ENCODE results near the gene CACNA1C.

The CACNA1C gene

DNA sequence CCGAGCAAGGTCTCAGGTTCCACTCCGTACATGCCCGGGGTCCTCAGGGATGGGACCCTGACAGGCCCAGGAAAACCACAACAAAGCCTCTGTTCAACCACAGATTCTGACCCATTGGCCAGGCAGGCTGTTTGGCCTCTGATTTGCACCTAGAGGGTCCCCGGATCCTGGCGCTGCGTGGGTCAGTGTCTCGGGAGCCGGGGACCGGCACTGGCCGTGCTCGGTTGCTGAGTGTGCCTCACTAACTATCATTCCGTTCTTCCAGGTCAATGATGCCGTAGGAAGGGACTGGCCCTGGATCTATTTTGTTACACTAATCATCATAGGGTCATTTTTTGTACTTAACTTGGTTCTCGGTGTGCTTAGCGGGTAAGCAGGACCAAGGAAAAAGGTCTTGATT is 451.8 kb downstream of the CACNA1C start:
- Histone ChIP-seq H3K36me3 (ENCODE audit: insufficient read depth, low read length) (no peaks in the 10 kb centered on the region), H3K9me3 (replicated peaks; ENCODE audit: low read length) (no peaks in the 10 kb centered on the region), H3K9ac (ENCODE audit: low read depth, low read length) (no peak overlapping the region), H3K4me2 (ENCODE audit: low read length) (no peak overlapping the region), H3K4me1 (ENCODE audit: control insufficient read depth, insufficient read depth, low read length) (no peaks in the 10 kb centered on the region), H3K27me3 (ENCODE audit: control insufficient read depth, insufficient read depth, low read length) (peaks cover 25% of the 10 kb centered on the region), H3K4me3 (ENCODE audit: low read length) (no peak overlapping the region)

DNA sequence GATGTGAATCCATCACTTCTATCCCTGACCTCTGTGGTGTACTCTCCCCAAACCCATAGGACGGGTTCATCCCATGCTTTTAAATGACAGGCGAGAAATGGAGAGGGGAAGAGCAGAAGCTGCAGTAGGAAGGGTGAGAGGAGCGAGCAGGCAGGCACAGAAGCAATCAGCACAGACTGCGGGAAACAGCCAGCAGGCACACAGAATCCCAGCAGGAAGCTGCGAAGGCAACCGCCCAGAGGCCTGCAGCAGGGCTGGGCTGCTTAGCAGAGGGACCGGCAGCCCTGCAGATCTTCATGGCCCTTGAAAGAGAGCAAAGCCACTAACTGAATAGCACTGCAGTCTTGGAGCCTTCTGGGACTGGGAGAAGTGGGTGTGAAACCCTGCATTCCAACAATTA is 455.0 kb downstream of the CACNA1C start:
- no peak overlapping the region for H3K4me2 ChIP-seq (ENCODE audit: low read length)
- peaks cover 34% of the 10 kb centered on the region for H3K27me3 ChIP-seq (ENCODE audit: control insufficient read depth, insufficient read depth, low read length)
- H3K4me3 ChIP-seq (ENCODE audit: low read length) = no peak overlapping the region
- H3K9me3 ChIP-seq (replicated peaks; ENCODE audit: low read length) = no peaks in the 10 kb centered on the region
- no peak overlapping the region for H3K9ac ChIP-seq (ENCODE audit: low read depth, low read length)
- no peaks in the 10 kb centered on the region for H3K4me1 ChIP-seq (ENCODE audit: control insufficient read depth, insufficient read depth, low read length)
- H3K36me3 ChIP-seq (ENCODE audit: insufficient read depth, low read length) = no peaks in the 10 kb centered on the region

DNA sequence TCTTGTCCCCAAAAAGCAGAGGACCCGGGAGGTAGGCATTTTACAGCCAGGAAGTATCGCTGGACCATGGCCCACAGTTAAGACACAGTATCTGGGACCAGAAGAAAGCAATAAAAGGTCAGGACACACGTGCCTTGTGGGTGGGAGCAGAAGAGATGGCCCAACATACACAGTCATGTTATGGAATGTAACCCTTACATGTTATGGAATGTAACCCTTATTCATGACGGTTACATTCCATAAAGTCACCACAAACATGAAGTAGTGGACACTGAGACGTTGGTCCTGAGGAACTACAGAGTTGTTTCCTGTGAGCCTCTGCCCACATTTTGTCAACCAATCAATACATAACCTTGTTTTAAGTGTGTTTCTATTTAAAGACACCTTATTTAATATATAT is 456.4 kb downstream of the CACNA1C start:
- Histone ChIP-seq H3K4me3 (ENCODE audit: low read length) (no peak overlapping the region), H3K9ac (ENCODE audit: low read depth, low read length) (no peak overlapping the region)

DNA sequence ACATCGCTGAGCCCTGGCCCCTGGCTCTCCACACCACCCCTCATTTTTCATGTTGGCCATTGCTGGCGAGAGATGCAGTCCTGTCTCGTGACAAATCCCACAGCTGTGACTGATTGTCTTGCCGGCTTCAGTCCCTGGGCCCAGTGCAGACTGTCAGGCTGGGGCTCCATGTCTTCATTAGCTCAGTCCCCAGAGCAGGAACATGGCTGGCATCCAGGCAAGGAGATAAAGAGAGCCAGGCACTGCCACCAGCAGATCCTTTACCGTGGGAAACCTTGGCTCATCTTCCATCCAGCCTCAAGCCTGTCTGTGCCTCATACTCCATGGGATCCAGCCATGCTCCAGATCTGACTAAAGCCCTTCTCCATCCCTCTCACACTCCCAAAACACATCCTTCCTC is 457.3 kb downstream of the CACNA1C start:
- no peak overlapping the region for H3K4me3 ChIP-seq (ENCODE audit: low read length)
- H3K9me3 ChIP-seq (replicated peaks; ENCODE audit: low read length) = no peaks in the 10 kb centered on the region
- peaks cover 44% of the 10 kb centered on the region for H3K27me3 ChIP-seq (ENCODE audit: control insufficient read depth, insufficient read depth, low read length)
- H3K4me2 ChIP-seq (ENCODE audit: low read length) = no peak overlapping the region
- no peaks in the 10 kb centered on the region for H3K36me3 ChIP-seq (ENCODE audit: insufficient read depth, low read length)
- no peaks in the 10 kb centered on the region for H3K4me1 ChIP-seq (ENCODE audit: control insufficient read depth, insufficient read depth, low read length)
- H3K9ac ChIP-seq (ENCODE audit: low read depth, low read length) = no peak overlapping the region

More for the DNA sequence above, 456.4 kb downstream of the CACNA1C start:
- H3K36me3 ChIP-seq (ENCODE audit: insufficient read depth, low read length) = no peaks in the 10 kb centered on the region
- no peaks in the 10 kb centered on the region for H3K9me3 ChIP-seq (replicated peaks; ENCODE audit: low read length)
- H3K4me2 ChIP-seq (ENCODE audit: low read length) = no peak overlapping the region
- peaks cover 41% of the 10 kb centered on the region for H3K27me3 ChIP-seq (ENCODE audit: control insufficient read depth, insufficient read depth, low read length)
- H3K4me1 ChIP-seq (ENCODE audit: control insufficient read depth, insufficient read depth, low read length) = no peaks in the 10 kb centered on the region

DNA sequence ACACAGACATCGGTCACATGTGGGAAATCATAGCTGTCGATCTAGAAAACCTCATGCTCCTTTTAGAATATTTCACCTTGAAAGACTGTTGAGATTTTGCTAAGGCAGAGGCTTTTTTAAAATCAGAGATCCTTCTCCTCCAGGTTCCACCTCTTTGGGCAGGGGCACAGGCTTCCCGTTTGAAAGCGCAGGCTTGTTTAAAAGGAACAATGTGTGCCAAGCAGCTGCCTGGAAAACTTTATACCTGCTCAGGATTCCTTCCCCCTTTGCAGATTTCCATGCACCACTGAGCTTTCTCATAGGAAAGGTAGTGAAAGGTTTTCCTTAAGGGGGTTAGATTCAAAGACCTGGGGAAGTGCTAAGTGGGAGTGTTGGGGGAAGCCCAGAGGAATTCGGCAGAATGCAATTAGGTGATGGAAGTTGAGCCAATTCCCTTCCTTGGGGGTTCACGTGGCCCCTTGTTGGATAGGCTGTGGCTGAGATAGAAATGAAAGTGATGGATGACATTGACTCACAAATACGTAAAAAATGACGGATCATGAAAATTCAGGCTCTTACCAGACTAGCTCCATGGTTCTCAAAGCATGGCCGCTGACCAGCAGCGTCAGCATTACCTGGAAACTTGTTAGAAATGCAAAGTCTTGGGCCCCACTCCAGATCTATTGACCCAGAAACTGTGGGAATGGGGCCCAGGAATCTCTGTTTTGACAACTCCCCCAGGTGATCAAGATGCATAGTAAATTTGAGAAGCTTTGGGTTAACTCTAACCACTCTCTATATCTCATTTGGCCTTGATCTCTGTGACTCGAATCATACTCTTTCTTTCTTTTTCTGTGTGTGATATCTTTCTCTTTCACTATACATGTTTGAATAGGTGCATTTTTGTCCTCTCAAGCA is 460.6 kb downstream of the CACNA1C start:
- Histone ChIP-seq H3K9ac (ENCODE audit: low read depth, low read length) (no peak overlapping the region), H3K4me1 (ENCODE audit: control insufficient read depth, insufficient read depth, low read length) (no peaks in the 10 kb centered on the region), H3K27me3 (ENCODE audit: control insufficient read depth, insufficient read depth, low read length) (peaks cover 28% of the 10 kb centered on the region), H3K36me3 (ENCODE audit: insufficient read depth, low read length) (no peaks in the 10 kb centered on the region), H3K4me3 (ENCODE audit: low read length) (no peak overlapping the region), H3K4me2 (ENCODE audit: low read length) (no peak overlapping the region), H3K9me3 (replicated peaks; ENCODE audit: low read length) (no peaks in the 10 kb centered on the region)

DNA sequence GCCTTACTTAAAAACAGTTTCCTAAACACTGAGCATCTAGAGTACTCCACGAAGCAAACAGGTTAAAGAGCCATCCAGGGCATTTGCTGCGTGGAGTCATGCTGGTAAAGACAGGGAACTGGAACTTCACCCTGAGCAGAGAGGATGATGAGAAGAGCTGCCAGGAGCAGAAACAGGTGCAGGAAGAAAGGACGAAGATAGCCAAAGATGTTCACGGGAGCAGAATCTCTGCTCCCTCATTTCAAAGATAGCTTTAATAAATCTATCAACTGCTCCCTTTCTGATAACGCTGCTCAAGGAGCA is 461.2 kb downstream of the CACNA1C start:
- H3K27me3 ChIP-seq (ENCODE audit: control insufficient read depth, insufficient read depth, low read length) = peaks cover 27% of the 10 kb centered on the region

DNA sequence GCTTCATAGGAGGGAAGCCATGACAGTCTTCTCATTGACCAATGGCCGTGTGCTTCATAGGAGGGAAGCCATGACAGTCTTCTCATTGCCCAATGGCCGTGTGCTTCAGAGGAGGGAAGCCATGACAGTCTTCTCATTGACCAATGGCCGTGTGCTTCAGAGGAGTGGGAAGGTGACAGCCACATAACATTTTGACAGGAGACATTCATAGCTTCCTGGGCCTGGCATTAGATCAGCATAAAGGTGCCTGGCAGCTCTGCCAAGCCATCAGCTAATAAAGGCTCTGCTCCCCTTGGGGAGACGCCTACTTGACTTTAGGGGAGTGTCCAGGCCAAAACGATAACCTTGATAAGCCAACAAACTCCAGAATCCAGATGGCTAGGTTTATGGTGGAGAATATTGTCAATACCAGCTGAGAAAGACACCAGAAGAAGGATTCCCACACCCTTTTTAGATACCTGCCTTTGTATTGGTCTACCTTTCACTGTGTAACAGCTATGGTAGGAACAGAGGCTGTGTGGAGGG is 468.0 kb downstream of the CACNA1C start:
- Histone ChIP-seq H3K9ac (ENCODE audit: low read depth, low read length) (no peak overlapping the region), H3K4me1 (ENCODE audit: control insufficient read depth, insufficient read depth, low read length) (no peaks in the 10 kb centered on the region), H3K36me3 (ENCODE audit: insufficient read depth, low read length) (no peaks in the 10 kb centered on the region), H3K4me3 (ENCODE audit: low read length) (no peak overlapping the region), H3K9me3 (replicated peaks; ENCODE audit: low read length) (no peaks in the 10 kb centered on the region), H3K27me3 (ENCODE audit: control insufficient read depth, insufficient read depth, low read length) (peaks cover 6% of the 10 kb centered on the region), H3K4me2 (ENCODE audit: low read length) (no peak overlapping the region)

More for the DNA sequence above, 461.2 kb downstream of the CACNA1C start:
- Histone ChIP-seq H3K9me3 (replicated peaks; ENCODE audit: low read length) (no peaks in the 10 kb centered on the region), H3K4me1 (ENCODE audit: control insufficient read depth, insufficient read depth, low read length) (no peaks in the 10 kb centered on the region), H3K4me2 (ENCODE audit: low read length) (no peak overlapping the region), H3K4me3 (ENCODE audit: low read length) (no peak overlapping the region), H3K36me3 (ENCODE audit: insufficient read depth, low read length) (no peaks in the 10 kb centered on the region), H3K9ac (ENCODE audit: low read depth, low read length) (no peak overlapping the region)

DNA sequence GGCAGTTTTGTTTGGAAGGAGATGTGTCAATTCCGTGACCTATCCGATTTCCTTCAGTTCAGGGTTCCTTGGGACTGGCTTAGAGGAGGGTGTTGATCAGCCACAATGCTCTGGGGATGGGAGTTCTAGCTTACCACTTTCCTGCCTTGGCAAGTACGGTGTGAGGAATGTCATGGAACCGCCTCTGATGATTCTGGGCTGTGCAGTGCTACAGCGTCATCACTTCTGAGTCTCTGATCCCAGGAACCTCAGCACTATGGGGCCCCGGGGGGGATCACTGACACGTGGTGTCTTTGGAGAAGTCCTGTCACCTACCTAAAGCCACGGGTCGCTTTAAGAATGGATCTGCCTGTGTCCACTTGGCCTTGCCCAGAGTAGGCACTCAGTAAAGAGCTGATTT is 470.5 kb downstream of the CACNA1C start:
- no peaks in the 10 kb centered on the region for H3K4me1 ChIP-seq (ENCODE audit: control insufficient read depth, insufficient read depth, low read length)
- no peak overlapping the region for H3K4me2 ChIP-seq (ENCODE audit: low read length)
- H3K36me3 ChIP-seq (ENCODE audit: insufficient read depth, low read length) = no peaks in the 10 kb centered on the region
- H3K27me3 ChIP-seq (ENCODE audit: control insufficient read depth, insufficient read depth, low read length) = peaks cover 16% of the 10 kb centered on the region
- no peak overlapping the region for H3K4me3 ChIP-seq (ENCODE audit: low read length)
- no peaks in the 10 kb centered on the region for H3K9me3 ChIP-seq (replicated peaks; ENCODE audit: low read length)
- H3K9ac ChIP-seq (ENCODE audit: low read depth, low read length) = no peak overlapping the region

DNA sequence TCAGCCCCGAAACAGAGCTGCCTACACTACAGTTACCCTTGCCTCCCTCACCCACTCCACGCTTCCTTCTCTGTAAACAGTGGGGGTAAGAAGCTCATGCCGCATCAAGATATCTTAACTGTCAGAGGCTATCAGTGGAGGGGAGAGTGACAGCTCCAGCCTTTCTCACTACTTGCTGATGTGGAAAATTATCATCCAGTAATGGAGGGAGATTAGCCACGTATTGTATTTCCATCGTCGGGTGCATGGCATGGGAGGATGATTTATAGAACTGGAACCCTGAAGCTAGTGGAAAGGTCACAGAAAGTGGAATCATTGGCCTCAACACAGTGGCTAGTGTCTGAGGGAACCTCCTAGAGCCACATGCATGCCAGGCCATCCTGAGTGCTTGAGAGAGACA is 471.1 kb downstream of the CACNA1C start:
- Histone ChIP-seq H3K36me3 (ENCODE audit: insufficient read depth, low read length) (no peaks in the 10 kb centered on the region), H3K9me3 (replicated peaks; ENCODE audit: low read length) (no peaks in the 10 kb centered on the region), H3K4me3 (ENCODE audit: low read length) (no peak overlapping the region), H3K4me2 (ENCODE audit: low read length) (no peak overlapping the region), H3K27me3 (ENCODE audit: control insufficient read depth, insufficient read depth, low read length) (peaks cover 16% of the 10 kb centered on the region), H3K9ac (ENCODE audit: low read depth, low read length) (no peak overlapping the region), H3K4me1 (ENCODE audit: control insufficient read depth, insufficient read depth, low read length) (no peaks in the 10 kb centered on the region)

DNA sequence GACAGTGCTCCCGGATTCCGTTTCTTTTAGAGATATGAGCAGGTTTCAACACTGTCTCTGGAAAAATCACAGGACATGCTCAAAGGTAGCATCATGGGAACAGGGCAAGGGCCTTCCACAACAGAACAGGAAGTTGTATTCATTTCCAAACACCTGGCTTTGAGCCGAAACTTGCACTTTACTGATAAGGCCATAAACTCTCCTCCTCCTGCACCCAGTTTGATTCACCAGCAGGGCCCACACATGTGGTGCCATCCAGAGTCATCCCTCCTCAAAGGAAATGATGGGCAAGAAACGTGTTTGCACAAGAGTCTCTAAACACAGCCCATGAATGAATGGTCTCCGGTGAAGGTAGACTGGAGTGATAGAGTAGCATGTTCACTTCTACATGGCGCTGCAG is 473.6 kb downstream of the CACNA1C start:
- H3K4me2 ChIP-seq (ENCODE audit: low read length) = no peak overlapping the region
- H3K36me3 ChIP-seq (ENCODE audit: insufficient read depth, low read length) = no peaks in the 10 kb centered on the region
- H3K9ac ChIP-seq (ENCODE audit: low read depth, low read length) = no peak overlapping the region
- no peaks in the 10 kb centered on the region for H3K4me1 ChIP-seq (ENCODE audit: control insufficient read depth, insufficient read depth, low read length)
- no peaks in the 10 kb centered on the region for H3K9me3 ChIP-seq (replicated peaks; ENCODE audit: low read length)
- peaks cover 22% of the 10 kb centered on the region for H3K27me3 ChIP-seq (ENCODE audit: control insufficient read depth, insufficient read depth, low read length)
- no peak overlapping the region for H3K4me3 ChIP-seq (ENCODE audit: low read length)

DNA sequence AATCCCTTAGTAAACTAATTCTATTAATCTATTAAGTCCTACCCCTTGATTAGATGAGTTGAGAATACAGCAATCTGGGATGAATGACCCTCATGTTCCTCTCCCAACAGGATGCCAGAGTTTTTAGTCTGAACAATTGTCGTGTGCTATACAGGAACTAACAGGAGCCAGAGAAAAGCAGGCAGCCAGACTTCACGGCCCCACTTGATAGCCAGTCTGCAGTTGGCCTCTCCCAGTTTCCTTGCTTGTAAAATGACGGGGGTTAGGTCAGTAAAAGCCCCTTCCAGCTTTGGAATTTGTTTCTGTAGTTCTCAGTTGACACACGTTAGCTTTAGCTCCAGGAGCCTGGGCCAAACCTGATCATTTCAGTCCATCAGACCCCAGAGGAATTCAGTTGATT is 475.2 kb downstream of the CACNA1C start:
- no peaks in the 10 kb centered on the region for H3K36me3 ChIP-seq (ENCODE audit: insufficient read depth, low read length)

DNA sequence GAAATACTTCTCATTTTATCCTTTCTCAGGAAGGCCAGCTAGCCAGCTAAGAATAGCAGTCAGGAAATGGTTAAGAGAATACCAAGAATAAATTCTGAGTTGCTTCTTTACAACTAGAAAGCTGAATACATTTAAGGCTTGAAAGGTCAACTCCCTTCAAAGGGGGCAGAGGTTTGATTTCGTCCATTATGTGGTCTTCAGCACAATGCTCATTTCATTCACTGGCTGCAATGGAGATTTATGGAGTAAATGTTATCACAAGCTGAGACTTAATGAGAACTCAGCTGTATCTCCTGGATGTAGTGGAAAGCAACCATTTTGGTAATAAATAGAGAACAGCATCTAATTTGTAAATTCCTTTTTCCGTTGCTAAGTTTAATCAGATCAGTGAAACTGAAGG is 477.0 kb downstream of the CACNA1C start:
- Histone ChIP-seq H3K4me1 (ENCODE audit: control insufficient read depth, insufficient read depth, low read length) (no peaks in the 10 kb centered on the region), H3K9me3 (replicated peaks; ENCODE audit: low read length) (no peaks in the 10 kb centered on the region), H3K4me3 (ENCODE audit: low read length) (no peak overlapping the region), H3K4me2 (ENCODE audit: low read length) (no peak overlapping the region), H3K9ac (ENCODE audit: low read depth, low read length) (no peak overlapping the region), H3K27me3 (ENCODE audit: control insufficient read depth, insufficient read depth, low read length) (peaks cover 32% of the 10 kb centered on the region), H3K36me3 (ENCODE audit: insufficient read depth, low read length) (no peaks in the 10 kb centered on the region)

More for the DNA sequence above, 475.2 kb downstream of the CACNA1C start:
- Histone ChIP-seq H3K4me3 (ENCODE audit: low read length) (no peak overlapping the region), H3K4me2 (ENCODE audit: low read length) (no peak overlapping the region), H3K27me3 (ENCODE audit: control insufficient read depth, insufficient read depth, low read length) (peaks cover 30% of the 10 kb centered on the region), H3K9ac (ENCODE audit: low read depth, low read length) (no peak overlapping the region), H3K9me3 (replicated peaks; ENCODE audit: low read length) (no peaks in the 10 kb centered on the region), H3K4me1 (ENCODE audit: control insufficient read depth, insufficient read depth, low read length) (no peaks in the 10 kb centered on the region)

Measured in skeletal muscle satellite cell (primary cell).